HepG2 (cell line): ENCODE measurements around the gene VSX1.

Experiments
- CC2D1A ChIP-seq: sonication (generic); formaldehyde crosslinking; IDR thresholded peaks from 2 replicates; pipeline ENCODE4 v1.8.1; 2023; ENCODE audit warnings: mild to moderate bottlenecking, missing genetic modification reagents
- CTCF ChIP-seq: sonication (generic); formaldehyde crosslinking; IDR thresholded peaks from 2 replicates; pipeline ENCODE4 v1.5.0; 2020; ENCODE audit warnings: mild to moderate bottlenecking, missing genetic modification reagents, moderate library complexity
- EZH2 ChIP-seq: conservative IDR thresholded peaks from 2 replicates; pipeline ENCODE4 v1.6.1; 2012; ENCODE audit warnings: mild to moderate bottlenecking, low read depth, low read length, moderate library complexity
- POLR2AphosphoS5 ChIP-seq: IDR thresholded peaks from 2 replicates; pipeline ENCODE4 v1.6.1; 2012; ENCODE audit warnings: low read depth, low read length
- TAF1 ChIP-seq: sonication (generic); formaldehyde crosslinking; IDR thresholded peaks from 2 replicates; pipeline ENCODE4 v1.4.0; 2020; ENCODE audit warnings: missing genetic modification reagents
- ZFP90 ChIP-seq: sonication (generic); formaldehyde crosslinking; IDR thresholded peaks from 2 replicates; pipeline ENCODE4 v1.8.0; 2022; ENCODE audit warnings: missing genetic modification reagents, mild to moderate bottlenecking, inconsistent platforms, borderline replicate concordance
- TF ChIP-seq, protein P1 (sequence below): sonication (generic); formaldehyde crosslinking; conservative IDR thresholded peaks from 2 replicates; pipeline ENCODE4 v1.4.0; 2020; ENCODE audit warnings: missing genetic modification reagents
- TF ChIP-seq, protein P2 (sequence below), 2 experiments: IDR thresholded peaks; 2 replicates each; pipeline ENCODE4 v1.6.1; 2011 to 2012; ENCODE audit warnings: low read length in 2 of 2, borderline replicate concordance in 1 of 2, low read depth in 1 of 2, mild to moderate bottlenecking in 1 of 2, moderate library complexity in 1 of 2
- TF ChIP-seq, protein P3 (sequence below): sonication (generic); formaldehyde crosslinking; IDR thresholded peaks from 2 replicates; pipeline ENCODE4 v1.8.0; 2022; ENCODE audit warnings: mild to moderate bottlenecking, missing genetic modification reagents, moderate library complexity

GRCh38 chr20:25033924-25034300 is 48.0 kb downstream of the VSX1 start:
- TF ChIP-seq TAF1 (CRISPR knock-in tag): no peak
- TF ChIP-seq, protein P1, sequence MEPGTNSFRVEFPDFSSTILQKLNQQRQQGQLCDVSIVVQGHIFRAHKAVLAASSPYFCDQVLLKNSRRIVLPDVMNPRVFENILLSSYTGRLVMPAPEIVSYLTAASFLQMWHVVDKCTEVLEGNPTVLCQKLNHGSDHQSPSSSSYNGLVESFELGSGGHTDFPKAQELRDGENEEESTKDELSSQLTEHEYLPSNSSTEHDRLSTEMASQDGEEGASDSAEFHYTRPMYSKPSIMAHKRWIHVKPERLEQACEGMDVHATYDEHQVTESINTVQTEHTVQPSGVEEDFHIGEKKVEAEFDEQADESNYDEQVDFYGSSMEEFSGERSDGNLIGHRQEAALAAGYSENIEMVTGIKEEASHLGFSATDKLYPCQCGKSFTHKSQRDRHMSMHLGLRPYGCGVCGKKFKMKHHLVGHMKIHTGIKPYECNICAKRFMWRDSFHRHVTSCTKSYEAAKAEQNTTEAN (CRISPR knock-in tag): no peak
- TF ChIP-seq POLR2AphosphoS5: no peak
- TF ChIP-seq, protein P2, sequence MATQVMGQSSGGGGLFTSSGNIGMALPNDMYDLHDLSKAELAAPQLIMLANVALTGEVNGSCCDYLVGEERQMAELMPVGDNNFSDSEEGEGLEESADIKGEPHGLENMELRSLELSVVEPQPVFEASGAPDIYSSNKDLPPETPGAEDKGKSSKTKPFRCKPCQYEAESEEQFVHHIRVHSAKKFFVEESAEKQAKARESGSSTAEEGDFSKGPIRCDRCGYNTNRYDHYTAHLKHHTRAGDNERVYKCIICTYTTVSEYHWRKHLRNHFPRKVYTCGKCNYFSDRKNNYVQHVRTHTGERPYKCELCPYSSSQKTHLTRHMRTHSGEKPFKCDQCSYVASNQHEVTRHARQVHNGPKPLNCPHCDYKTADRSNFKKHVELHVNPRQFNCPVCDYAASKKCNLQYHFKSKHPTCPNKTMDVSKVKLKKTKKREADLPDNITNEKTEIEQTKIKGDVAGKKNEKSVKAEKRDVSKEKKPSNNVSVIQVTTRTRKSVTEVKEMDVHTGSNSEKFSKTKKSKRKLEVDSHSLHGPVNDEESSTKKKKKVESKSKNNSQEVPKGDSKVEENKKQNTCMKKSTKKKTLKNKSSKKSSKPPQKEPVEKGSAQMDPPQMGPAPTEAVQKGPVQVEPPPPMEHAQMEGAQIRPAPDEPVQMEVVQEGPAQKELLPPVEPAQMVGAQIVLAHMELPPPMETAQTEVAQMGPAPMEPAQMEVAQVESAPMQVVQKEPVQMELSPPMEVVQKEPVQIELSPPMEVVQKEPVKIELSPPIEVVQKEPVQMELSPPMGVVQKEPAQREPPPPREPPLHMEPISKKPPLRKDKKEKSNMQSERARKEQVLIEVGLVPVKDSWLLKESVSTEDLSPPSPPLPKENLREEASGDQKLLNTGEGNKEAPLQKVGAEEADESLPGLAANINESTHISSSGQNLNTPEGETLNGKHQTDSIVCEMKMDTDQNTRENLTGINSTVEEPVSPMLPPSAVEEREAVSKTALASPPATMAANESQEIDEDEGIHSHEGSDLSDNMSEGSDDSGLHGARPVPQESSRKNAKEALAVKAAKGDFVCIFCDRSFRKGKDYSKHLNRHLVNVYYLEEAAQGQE (IDR thresholded peaks at IDR 0.05; ENCODE audit: borderline replicate concordance in 1 of 2, low read depth in 1 of 2, low read length in 2 of 2): no peak
- no peak for TF ChIP-seq EZH2
- TF ChIP-seq CC2D1A (CRISPR knock-in tag): no peak
- TF ChIP-seq CTCF (CRISPR knock-in tag): no peak
- TF ChIP-seq ZFP90 (CRISPR knock-in tag): no peak
- TF ChIP-seq, protein P3, sequence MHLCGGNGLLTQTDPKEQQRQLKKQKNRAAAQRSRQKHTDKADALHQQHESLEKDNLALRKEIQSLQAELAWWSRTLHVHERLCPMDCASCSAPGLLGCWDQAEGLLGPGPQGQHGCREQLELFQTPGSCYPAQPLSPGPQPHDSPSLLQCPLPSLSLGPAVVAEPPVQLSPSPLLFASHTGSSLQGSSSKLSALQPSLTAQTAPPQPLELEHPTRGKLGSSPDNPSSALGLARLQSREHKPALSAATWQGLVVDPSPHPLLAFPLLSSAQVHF (CRISPR knock-in tag): no peak
